K562 (cell line): Measurements from ENCODE around the gene DNAJB7. TPM values are rescaled to one million over a fixed set of nuclear protein-coding genes. Genes with fewer than 3 reads are reported as not detected.

Experiments
- CREB5 ChIP-seq: fragments of 250-450 bp; sonication (Bioruptor Pico); IDR thresholded peaks from 2 replicates; pipeline ENCODE4 v1.5.0; 2020; ENCODE audit warnings: mild to moderate bottlenecking
- LARP7 ChIP-seq: fragments of 450-650 bp; IDR thresholded peaks from 2 replicates; pipeline ENCODE4 v1.6.1; 2016
- NBN ChIP-seq: fragments of 450-650 bp; IDR thresholded peaks from 2 replicates; pipeline ENCODE4 v1.6.1; 2016; ENCODE audit warnings: low read depth, mild to moderate bottlenecking
- NCOA2 ChIP-seq, 2 experiments: fragments of 450-650 bp; IDR thresholded peaks; 2 replicates each; pipeline ENCODE4 v1.6.1; 2018; ENCODE audit warnings: mild to moderate bottlenecking in 2 of 2, moderate library complexity in 1 of 2; ENCODE audit not compliant: partially characterized antibody in 2 of 2
- POLR2B ChIP-seq: fragments of 450-650 bp; IDR thresholded peaks from 2 replicates; pipeline ENCODE4 v1.6.1; 2018; ENCODE audit warnings: low read depth; ENCODE audit not compliant: partially characterized antibody
- POLR2H ChIP-seq: IDR thresholded peaks from 2 replicates; pipeline ENCODE4 v1.6.1; 2016; ENCODE audit warnings: missing genetic modification characterization, low read depth, mild to moderate bottlenecking, control low read depth, missing compliant biosample characterization, moderate library complexity
- RBM17 ChIP-seq: fragments of 200-400 bp; formaldehyde crosslinking; IDR thresholded peaks from 2 replicates; pipeline ENCODE4 v1.6.1; 2017; ENCODE audit warnings: low read depth, mild to moderate bottlenecking, low read length, borderline replicate concordance
- REST ChIP-seq, 2 experiments: fragments of 450-650 bp; formaldehyde crosslinking in 1 of 2; IDR thresholded peaks; 2 replicates each; pipeline versions ENCODE4 v1.4.0 to v1.6.1; 2014 to 2020; ENCODE audit warnings: mild to moderate bottlenecking in 2 of 2, borderline replicate concordance in 1 of 2, low read depth in 1 of 2
- SOX6 ChIP-seq: fragments of 450-650 bp; IDR thresholded peaks from 2 replicates; pipeline ENCODE4 v1.6.1; 2014; ENCODE audit warnings: mild to moderate bottlenecking
- TCF7 ChIP-seq: sonication (generic); IDR thresholded peaks from 2 replicates; pipeline ENCODE4 v1.6.1; 2016; ENCODE audit warnings: antibody characterized with exemption, borderline replicate concordance
- ZKSCAN3 ChIP-seq: fragments of 250-450 bp; sonication (Bioruptor Pico); IDR thresholded peaks from 2 replicates; pipeline ENCODE4 v1.4.0; 2020
- ZKSCAN8 ChIP-seq: fragments of 200-800 bp; sonication (Bioruptor generic); IDR thresholded peaks from 2 replicates; pipeline ENCODE4 v1.6.1; 2016; ENCODE audit warnings: missing genetic modification characterization, missing compliant biosample characterization
- ZNF146 ChIP-seq: IDR thresholded peaks from one replicate; pipeline ENCODE4 v1.6.1; 2018; ENCODE audit warnings: missing compliant biosample characterization; ENCODE audit not compliant: unreplicated experiment
- ZNF184 ChIP-seq: sonication (generic); formaldehyde crosslinking; IDR thresholded peaks from 2 replicates; pipeline ENCODE4 v1.5.0; 2020; ENCODE audit warnings: missing genetic modification reagents
- ZNF444 ChIP-seq: fragments of 250-450 bp; sonication (Bioruptor Pico); IDR thresholded peaks from 2 replicates; pipeline ENCODE4 v1.4.0; 2020; ENCODE audit warnings: mild to moderate bottlenecking, moderate library complexity
- ZNF589 ChIP-seq: fragments of 200-800 bp; sonication (Bioruptor generic); IDR thresholded peaks from 2 replicates; pipeline ENCODE4 v1.6.1; 2016; ENCODE audit warnings: low read depth, missing genetic modification characterization, missing compliant biosample characterization
- polyA plus RNA-seq, 8 experiments: library from polyadenylated mRNA; depleted of rRNA in 4 of 8; stranded (reverse) in 5 of 8; unstranded in 3 of 8; fragments of >200 nt; fragmentation: Nextera tagmentation in 2 of 8; fragmentation: Illumina TruSeq in 1 of 8; extraction: Ambion mirVana in 2 of 8; extraction: Trizol in 1 of 8; gene quantifications; 2 replicates each; pipeline versions ENCODE4 v1.2.1 to v1.2.3, GENCODE V29; 2011 to 2014; ENCODE audit warnings: inconsistent platforms in 1 of 8, missing spikeins in 1 of 8
- total RNA-seq, 7 experiments: library from RNA; depleted of rRNA in 6 of 7; stranded (reverse); fragments of >200 nt in 6 of 7; fragmentation: Illumina TruSeq in 2 of 7; extraction: Trizol in 2 of 7; gene quantifications; 2 replicates each; pipeline versions ENCODE4 v1.2.1 to v1.2.3, GENCODE V29; 2011 to 2021; ENCODE audit warnings: low replicate concordance in 1 of 7
- TF ChIP-seq, protein P1 (sequence below): sonication (generic); formaldehyde crosslinking; IDR thresholded peaks from 2 replicates; pipeline ENCODE4 v1.8.1; 2023; ENCODE audit warnings: mild to moderate bottlenecking, missing genetic modification reagents

DNAJB7 gene
- total and polyA plus RNA-seq, 9 of the 15 experiments (the other 6 are each of a cell fraction or from before 2014, with no cell fraction given) = 0.13 to 0.21 TPM; not detected in 7

GRCh38 chr22:40856513-40857308 lies 5.2 kb downstream of the DNAJB7 start, which contains the start of the genes ST13 and XPNPEP3 (continued):
- TF ChIP-seq REST (IDR thresholded peaks at IDR 0.05; ENCODE audit: borderline replicate concordance) = peak; percentile 32; the same call in 1 of the 2 replicates
- no peak for TF ChIP-seq REST (CRISPR knock-in tag; IDR thresholded peaks at IDR 0.05; ENCODE audit: low read depth)
- TF ChIP-seq NCOA2 (IDR thresholded peaks at IDR 0.05; ENCODE audit: partially characterized antibody in 2 of 2) = peak in 1 of 2 experiments; percentile 96
- TF ChIP-seq ZNF589 = no peak
- TF ChIP-seq RBM17 = no peak
- TF ChIP-seq, protein P1, sequence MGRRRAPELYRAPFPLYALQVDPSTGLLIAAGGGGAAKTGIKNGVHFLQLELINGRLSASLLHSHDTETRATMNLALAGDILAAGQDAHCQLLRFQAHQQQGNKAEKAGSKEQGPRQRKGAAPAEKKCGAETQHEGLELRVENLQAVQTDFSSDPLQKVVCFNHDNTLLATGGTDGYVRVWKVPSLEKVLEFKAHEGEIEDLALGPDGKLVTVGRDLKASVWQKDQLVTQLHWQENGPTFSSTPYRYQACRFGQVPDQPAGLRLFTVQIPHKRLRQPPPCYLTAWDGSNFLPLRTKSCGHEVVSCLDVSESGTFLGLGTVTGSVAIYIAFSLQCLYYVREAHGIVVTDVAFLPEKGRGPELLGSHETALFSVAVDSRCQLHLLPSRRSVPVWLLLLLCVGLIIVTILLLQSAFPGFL (CRISPR knock-in tag) = no peak
- no peak for TF ChIP-seq ZKSCAN3 (CRISPR knock-in tag)
- TF ChIP-seq SOX6 = no peak
- TF ChIP-seq ZKSCAN8 (CRISPR knock-in tag) = no peak
- TF ChIP-seq ZNF146 (CRISPR knock-in tag) = no peak
- peak; percentile 97 for TF ChIP-seq NBN
- TF ChIP-seq POLR2B = peak; percentile 42
- TF ChIP-seq POLR2H (tag) = peak; percentile 51; the same call in 1 of the 2 replicates
- no peak for TF ChIP-seq ZNF444 (CRISPR knock-in tag)
- no peak for TF ChIP-seq ZNF184 (CRISPR knock-in tag)
- no peak for TF ChIP-seq CREB5 (CRISPR knock-in tag)
- TF ChIP-seq LARP7 = no peak
- no peak for TF ChIP-seq TCF7
